Smooth muscle cell of the pulmonary artery (primary cell): ENCODE measurements around the gene TLX1. TPM values are rescaled to one million over a fixed set of nuclear protein-coding genes. Genes with fewer than 3 reads are reported as not detected.

Source experiments
- total RNA-seq: library from RNA; depleted of rRNA; stranded (reverse); fragments of >200 nt; gene quantifications from 2 replicates; pipeline ENCODE4 v1.2.3, GENCODE V29; 2014

Gene TLX1
- total RNA-seq: not detected in 2 replicates

GRCh38 chr10:101130984-101131961 is at the start of gene TLX1:
TLX1 (plus strand) TSS chr10:101131300; CDS start chr10:101131542, 242 bp downstream.

Other genes with a start within 250 kb of the TLX1 start
- 24.4 and 27.2 TPM in 2 replicates for gene SLF2, start 218.3 kb upstream of the TLX1 start, total RNA-seq
- gene SEMA4G, start 161.8 kb upstream of the TLX1 start, total RNA-seq: 2.2 and 3.0 TPM in 2 replicates
- gene MRPL43, start 143.8 kb upstream of the TLX1 start, total RNA-seq: 51.2 and 52.2 TPM in 2 replicates
- 5.6 and 11.8 TPM in 2 replicates for gene TWNK, start 143.8 kb upstream of the TLX1 start, total RNA-seq
- gene LZTS2, start 131.5 kb upstream of the TLX1 start, total RNA-seq: 129 and 152 TPM in 2 replicates
- 2.8 and 5.5 TPM in 2 replicates for gene PDZD7, start 100.2 kb upstream of the TLX1 start, total RNA-seq
- gene SFXN3, start 100.1 kb upstream of the TLX1 start, total RNA-seq: 97.7 and 107 TPM in 2 replicates
- gene KAZALD1, start 69.3 kb upstream of the TLX1 start, total RNA-seq: 26.8 and 29.1 TPM in 2 replicates
- gene LBX1, start 98.2 kb downstream of the TLX1 start, total RNA-seq: not detected in 2 replicates
- gene BTRC, start 222.9 kb downstream of the TLX1 start, total RNA-seq: 13.4 and 13.9 TPM in 2 replicates